Activated CD8-positive, alpha-beta T cell treated with anti-CD3 and anti-CD28 coated beads, Interleukin-2, amount 10 ng/mL, durations not matched to agents 7 days and 5 days (primary cell): ENCODE results near the gene JMJD1C. TPM values are rescaled to one million over a fixed set of nuclear protein-coding genes. Genes with fewer than 3 reads are reported as not detected.
"Not testable (repeated sequence)": the region's sequence is repeated elsewhere in the genome, so short reads cannot be mapped to it uniquely, and the experiment has no call there.

Source experiments
- ATAC-seq: fragments of 150-1000 bp; cut with Tn5 transposase; one replicate; pipeline ENCODE4 v1.10.0; 2021; ENCODE audit warnings: moderate library complexity
- CTCF ChIA-PET: fragments of 350-600 bp; sonication (Branson Sonifier 250); formaldehyde crosslinking; loops from one replicate; lab custom pipeline; 2021; ENCODE audit warnings: antibody characterized with exemption; lab: Charles Lee
- POLR2A ChIA-PET: fragments of 350-600 bp; sonication (Branson Sonifier 250); formaldehyde crosslinking; loops from one replicate; lab custom pipeline; 2021; ENCODE audit warnings: antibody characterized with exemption; lab: Charles Lee
- DNase-seq: peaks from one replicate; pipeline ENCODE4 v3.0.0-alpha.2; 2020
- H3K27ac Mint-ChIP-seq: one replicate; pipeline ENCODE4 v1.8.0; 2021; ENCODE audit warnings: mild to moderate bottlenecking, mixed read lengths
- H3K27me3 Mint-ChIP-seq: one replicate; pipeline ENCODE4 v1.8.0; 2021; ENCODE audit warnings: low read depth, mixed read lengths
- H3K36me3 Mint-ChIP-seq: one replicate; pipeline ENCODE4 v1.8.0; 2021; ENCODE audit warnings: low read depth, mixed read lengths
- H3K4me1 Mint-ChIP-seq: one replicate; pipeline ENCODE4 v1.8.0; 2021; ENCODE audit warnings: low read depth, mixed read lengths
- H3K4me3 Mint-ChIP-seq: one replicate; pipeline ENCODE4 v1.8.0; 2021; ENCODE audit warnings: mild to moderate bottlenecking, mixed read lengths
- H3K9me3 Mint-ChIP-seq: one replicate; pipeline ENCODE4 v1.8.0; 2022; ENCODE audit warnings: mixed read lengths; ENCODE audit not compliant: insufficient read depth
- total RNA-seq, 2 experiments: library from RNA; stranded (reverse); gene quantifications; one replicate each; pipeline ENCODE4 v1.2.3, GENCODE V29; 2021

JMJD1C gene, protein sequence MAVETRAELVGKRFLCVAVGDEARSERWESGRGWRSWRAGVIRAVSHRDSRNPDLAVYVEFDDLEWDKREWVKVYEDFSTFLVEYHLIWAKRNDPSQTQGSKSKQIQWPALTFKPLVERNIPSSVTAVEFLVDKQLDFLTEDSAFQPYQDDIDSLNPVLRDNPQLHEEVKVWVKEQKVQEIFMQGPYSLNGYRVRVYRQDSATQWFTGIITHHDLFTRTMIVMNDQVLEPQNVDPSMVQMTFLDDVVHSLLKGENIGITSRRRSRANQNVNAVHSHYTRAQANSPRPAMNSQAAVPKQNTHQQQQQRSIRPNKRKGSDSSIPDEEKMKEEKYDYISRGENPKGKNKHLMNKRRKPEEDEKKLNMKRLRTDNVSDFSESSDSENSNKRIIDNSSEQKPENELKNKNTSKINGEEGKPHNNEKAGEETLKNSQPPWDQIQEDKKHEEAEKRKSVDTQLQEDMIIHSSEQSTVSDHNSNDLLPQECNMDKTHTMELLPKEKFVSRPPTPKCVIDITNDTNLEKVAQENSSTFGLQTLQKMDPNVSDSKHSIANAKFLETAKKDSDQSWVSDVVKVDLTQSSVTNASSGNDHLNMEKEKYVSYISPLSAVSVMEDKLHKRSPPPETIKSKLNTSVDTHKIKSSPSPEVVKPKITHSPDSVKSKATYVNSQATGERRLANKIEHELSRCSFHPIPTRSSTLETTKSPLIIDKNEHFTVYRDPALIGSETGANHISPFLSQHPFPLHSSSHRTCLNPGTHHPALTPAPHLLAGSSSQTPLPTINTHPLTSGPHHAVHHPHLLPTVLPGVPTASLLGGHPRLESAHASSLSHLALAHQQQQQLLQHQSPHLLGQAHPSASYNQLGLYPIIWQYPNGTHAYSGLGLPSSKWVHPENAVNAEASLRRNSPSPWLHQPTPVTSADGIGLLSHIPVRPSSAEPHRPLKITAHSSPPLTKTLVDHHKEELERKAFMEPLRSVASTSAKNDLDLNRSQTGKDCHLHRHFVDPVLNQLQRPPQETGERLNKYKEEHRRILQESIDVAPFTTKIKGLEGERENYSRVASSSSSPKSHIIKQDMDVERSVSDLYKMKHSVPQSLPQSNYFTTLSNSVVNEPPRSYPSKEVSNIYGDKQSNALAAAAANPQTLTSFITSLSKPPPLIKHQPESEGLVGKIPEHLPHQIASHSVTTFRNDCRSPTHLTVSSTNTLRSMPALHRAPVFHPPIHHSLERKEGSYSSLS (N-terminal part only)
- 10 to 100 TPM; 63.0 to 65.1 TPM for total RNA-seq

DNA sequence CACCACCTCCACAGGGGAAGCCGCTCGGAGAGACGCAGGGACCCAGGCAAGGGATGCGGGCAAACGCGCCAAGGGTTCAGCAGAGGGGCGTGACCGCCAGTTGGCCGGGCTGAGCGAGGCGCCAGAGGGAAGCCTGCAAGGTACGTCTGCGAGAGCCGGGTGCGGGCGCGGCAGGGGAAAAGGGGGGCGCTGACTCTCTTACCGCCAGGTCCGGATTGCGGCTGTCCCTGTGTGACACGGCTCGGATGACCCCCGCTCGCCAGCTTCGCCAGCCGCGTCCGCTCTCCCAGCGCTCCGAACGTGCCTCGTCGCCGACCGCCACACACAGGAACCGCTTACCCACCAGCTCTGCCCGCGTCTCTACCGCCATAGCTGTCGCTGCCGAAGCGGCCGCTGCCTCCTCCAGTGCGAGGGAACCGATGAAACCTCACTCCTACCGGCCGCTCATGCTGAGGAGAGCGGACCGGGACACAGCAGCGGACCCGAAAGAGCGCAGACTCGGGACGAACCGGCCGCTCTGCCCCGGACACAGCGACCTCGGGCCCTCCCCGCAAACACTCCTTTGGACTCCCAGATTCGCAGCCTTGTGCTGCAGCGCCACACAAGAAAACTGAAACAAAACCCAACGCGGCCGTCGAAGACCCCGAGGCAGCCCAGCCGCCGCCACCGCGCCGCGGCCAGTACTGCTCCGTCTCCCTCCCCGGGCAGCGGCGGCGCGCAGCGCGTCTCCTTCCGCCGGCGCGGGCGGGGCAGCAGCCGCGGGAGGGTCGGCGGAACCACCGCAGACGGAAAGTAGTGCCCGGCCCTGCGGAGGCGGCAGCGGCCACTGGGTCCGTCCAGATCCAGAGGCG is at the start of gene JMJD1C:
Gene JMJD1C, minus strand, starts transcription at position 685 of the 851 bp plus-strand sequence. Its CDS starts 315 bp downstream, at position 370.
- Mint-ChIP-seq H3K36me3 (peaks cover 2% of the 10 kb centered on the region), H3K27me3 (peaks cover 2% of the 10 kb centered on the region), H3K9me3 (no peaks in the 10 kb centered on the region), H3K4me1 (peaks cover 17% of the 10 kb centered on the region), H3K4me3 (peak within 1 kb of the TSS; percentile 93), H3K27ac (peak within 1 kb of the TSS; percentile 87)
- ATAC-seq (peak; percentile 80), DNase-seq (peak; percentile 63)
- CTCF ChIA-PET = interaction anchor here (0.6 to 2.7 kb wide), 10 partner anchors 8 to 298 kb away, joined by 3 to 11 read pairs (median 3); no protein-coding TSS in a partner anchor
- POLR2A ChIA-PET = interaction anchor here (1.2 kb wide), 1 partner anchor 197 kb away, joined by 6 read pairs; no protein-coding TSS in a partner anchor

DNA sequence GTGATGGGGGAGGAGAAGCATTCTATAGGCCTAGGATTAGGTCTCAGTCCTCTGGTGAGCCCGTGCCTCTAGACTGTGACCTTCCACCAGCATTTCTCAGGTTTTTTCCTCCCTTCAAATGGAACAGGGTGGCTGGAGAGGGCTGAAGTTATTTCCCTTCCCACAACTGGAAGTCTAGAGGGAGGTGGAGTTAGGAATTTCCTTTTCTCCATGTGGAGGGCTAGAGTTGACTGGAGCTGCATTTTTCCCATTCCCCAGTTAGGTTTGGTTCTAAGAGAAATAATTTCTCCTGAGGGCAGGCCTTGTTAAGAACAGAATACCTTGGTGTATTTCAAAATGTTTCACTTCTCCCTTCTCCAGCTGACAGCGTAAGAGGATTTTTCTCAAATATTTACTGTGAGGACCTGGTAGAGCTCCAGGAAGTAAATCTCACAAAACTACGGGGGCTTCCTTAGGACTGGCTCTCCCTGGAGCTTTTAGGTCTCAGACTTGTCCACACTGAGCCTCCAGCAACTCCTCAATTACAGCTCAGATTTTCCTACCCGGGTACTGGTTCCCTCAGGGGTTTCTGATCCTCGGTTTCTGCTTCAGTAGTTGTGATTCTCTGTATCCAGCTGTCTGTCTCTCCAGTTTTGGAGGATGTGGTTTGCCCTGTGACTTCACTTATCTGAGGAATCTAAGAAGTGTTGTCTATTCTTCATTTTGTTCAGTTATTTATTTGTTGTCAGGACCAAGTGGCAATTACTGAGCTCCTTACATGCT is 49.4 kb upstream of the JMJD1C start:
- H3K27ac Mint-ChIP-seq = peak overlapping the region; percentile 44
- H3K9me3 Mint-ChIP-seq = no peaks in the 10 kb centered on the region
- no peak overlapping the region for H3K4me3 Mint-ChIP-seq
- POLR2A ChIA-PET = interaction anchor here (1.0 kb wide), 1 partner anchor 699 kb away, joined by 3 read pairs; the partner anchor contains the start of gene EGR2
- peaks cover 60% of the 10 kb centered on the region for H3K4me1 Mint-ChIP-seq
- DNase-seq = peak; percentile 35
- CTCF ChIA-PET = interaction anchor here (0.9 to 1.7 kb wide), 5 partner anchors 9 to 352 kb away, joined by 3 to 5 read pairs (median 4); no protein-coding TSS in a partner anchor
- H3K27me3 Mint-ChIP-seq = no peaks in the 10 kb centered on the region
- peak; percentile 83 for ATAC-seq
- peaks cover 48% of the 10 kb centered on the region for H3K36me3 Mint-ChIP-seq

DNA sequence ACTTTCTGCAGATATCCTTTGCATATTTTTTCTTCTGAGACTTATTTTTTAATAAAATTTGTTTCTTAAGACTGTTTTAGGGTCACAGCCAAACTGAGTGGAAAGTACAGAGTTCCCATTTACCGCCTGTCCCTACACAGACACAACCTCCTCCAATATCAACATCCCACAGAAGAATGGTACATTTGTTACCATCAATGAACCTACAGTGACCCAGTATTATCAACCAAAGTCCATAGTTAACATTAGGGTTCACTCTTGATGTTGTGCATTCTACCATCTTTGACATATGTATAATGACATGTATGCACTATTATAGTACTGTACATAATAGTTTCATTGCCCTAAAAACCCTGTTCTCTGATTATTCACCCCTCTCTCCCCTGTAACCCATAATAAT is 40.8 kb upstream of the JMJD1C start:
- DNase-seq = no peak
- H3K9me3 Mint-ChIP-seq = no peaks in the 10 kb centered on the region
- CTCF ChIA-PET = interaction anchor here (1.0 to 1.4 kb wide), 2 partner anchors 9 to 122 kb away, joined by 4 read pairs; no protein-coding TSS in a partner anchor
- ATAC-seq = no peak
- H3K4me3 Mint-ChIP-seq = no peak overlapping the region
- POLR2A ChIA-PET = no interaction called here
- H3K27me3 Mint-ChIP-seq = no peaks in the 10 kb centered on the region
- peaks cover 15% of the 10 kb centered on the region for H3K4me1 Mint-ChIP-seq
- H3K27ac Mint-ChIP-seq = no peak overlapping the region
- peaks cover 15% of the 10 kb centered on the region for H3K36me3 Mint-ChIP-seq

DNA sequence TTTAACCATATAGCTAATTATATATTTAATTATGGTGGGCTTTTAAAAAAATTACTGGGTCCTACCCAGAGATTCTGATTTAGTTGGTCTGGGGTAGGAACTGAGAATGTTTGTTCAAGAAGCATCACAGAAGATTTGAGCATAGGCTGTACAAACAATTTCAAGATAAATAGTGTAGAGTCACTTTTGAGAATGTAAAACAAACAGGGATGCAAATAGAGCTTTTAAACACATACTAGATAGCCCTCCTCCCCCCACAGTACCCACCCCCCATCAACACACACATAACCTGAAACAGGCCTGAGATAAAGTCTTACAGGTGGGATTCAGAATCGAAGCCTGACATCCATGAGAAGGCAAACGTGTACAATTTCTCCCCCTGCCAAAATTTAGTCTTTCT is 39.8 kb upstream of the JMJD1C start:
- Mint-ChIP-seq H3K4me1 (peaks cover 15% of the 10 kb centered on the region), H3K9me3 (no peaks in the 10 kb centered on the region), H3K27me3 (no peaks in the 10 kb centered on the region), H3K4me3 (no peak overlapping the region), H3K27ac (no peak overlapping the region), H3K36me3 (peaks cover 12% of the 10 kb centered on the region)
- POLR2A ChIA-PET = interaction anchor here (0.8 kb wide), 1 partner anchor 165 kb away, joined by 3 read pairs; no protein-coding TSS in a partner anchor
- CTCF ChIA-PET = interaction anchor here (1.0 to 1.4 kb wide), 3 partner anchors 10 to 214 kb away, joined by 4 to 6 read pairs (median 4); no protein-coding TSS in a partner anchor
- ATAC-seq (no peak), DNase-seq (no peak)

DNA sequence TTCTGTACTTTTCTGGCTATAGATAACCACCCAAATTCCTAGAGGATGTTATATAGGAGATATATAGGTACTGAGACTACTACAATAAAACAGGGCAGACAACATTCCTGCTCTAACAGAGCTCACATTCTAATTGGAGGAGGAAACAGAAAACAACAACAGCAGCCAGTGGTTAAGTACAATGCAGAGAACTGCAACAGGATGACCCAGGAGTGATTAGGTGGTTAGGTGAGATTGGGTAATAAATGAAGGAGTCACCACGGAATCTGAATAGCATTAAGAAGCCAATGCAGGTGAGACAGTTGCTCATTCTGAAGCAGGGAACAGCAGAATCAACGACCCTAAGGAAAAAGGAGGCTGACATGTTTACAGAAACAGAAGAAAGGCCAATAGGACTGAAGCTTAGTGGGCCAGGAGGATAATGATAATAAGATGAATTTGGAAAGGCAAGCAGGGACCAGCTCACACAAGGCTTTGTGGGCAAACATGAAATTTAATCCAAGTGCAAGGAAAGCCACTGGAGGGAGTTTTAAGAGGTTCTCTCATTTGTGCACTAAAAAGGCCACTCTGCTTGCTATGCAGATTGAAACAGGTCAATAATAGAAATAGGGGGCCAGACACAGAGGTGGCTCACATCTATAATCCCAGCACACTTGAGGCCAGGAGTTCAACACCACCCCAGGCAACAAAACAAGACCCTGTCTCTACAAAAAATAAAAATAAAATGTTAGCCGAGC is 38.5 kb upstream of the JMJD1C start:
- ATAC-seq (no peak), DNase-seq (no peak)
- POLR2A ChIA-PET = no interaction called here
- Mint-ChIP-seq H3K9me3 (no peaks in the 10 kb centered on the region), H3K4me1 (peaks cover 10% of the 10 kb centered on the region), H3K27me3 (no peaks in the 10 kb centered on the region), H3K27ac (no peak overlapping the region), H3K36me3 (peaks cover 11% of the 10 kb centered on the region), H3K4me3 (no peak overlapping the region)
- CTCF ChIA-PET = no interaction called here

DNA sequence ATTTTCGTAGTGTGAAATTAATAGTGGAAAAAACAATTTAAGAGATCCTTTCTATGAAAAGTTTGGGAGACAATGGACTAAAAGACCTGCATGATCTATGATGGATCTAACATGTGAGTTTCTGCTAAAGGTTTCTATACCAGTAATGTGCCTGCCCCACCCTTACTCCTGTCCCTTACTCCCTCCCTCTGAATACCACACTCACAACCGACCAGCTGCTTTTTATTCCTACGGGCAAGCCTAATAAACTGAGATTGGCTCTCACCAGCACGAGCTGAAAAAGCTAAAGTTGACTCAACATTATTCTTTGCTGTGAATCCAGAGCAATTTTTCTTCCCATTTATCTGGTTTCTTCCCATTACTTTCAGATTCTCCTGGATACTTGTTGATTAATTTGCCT is 37.6 kb upstream of the JMJD1C start:
- CTCF ChIA-PET = interaction anchor here (0.9 kb wide), 1 partner anchor 361 kb away, joined by 3 read pairs; no protein-coding TSS in a partner anchor
- no peaks in the 10 kb centered on the region for H3K9me3 Mint-ChIP-seq
- no peak for DNase-seq
- H3K27me3 Mint-ChIP-seq = no peaks in the 10 kb centered on the region
- H3K36me3 Mint-ChIP-seq = peaks cover 9% of the 10 kb centered on the region
- H3K4me3 Mint-ChIP-seq = no peak overlapping the region
- no peak for ATAC-seq
- H3K4me1 Mint-ChIP-seq = peaks cover 4% of the 10 kb centered on the region
- POLR2A ChIA-PET = no interaction called here
- no peak overlapping the region for H3K27ac Mint-ChIP-seq

DNA sequence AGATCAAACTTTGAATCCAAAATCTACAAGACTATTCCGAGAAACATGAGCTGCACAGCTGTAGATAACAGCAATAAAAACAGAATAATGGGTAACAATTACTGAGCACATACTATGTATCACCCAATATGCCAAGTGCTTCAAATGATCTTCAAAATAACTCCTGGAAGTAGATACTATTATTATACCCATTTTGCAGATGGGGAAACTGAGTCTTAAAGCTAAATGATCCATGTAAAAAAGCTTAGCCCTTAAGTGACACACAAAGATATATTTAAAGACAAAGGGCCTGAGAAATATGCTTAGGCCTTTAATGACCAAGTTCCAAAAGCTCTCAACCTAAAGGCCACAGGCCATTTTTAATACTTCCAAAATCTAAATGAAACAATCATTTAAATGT is 37.1 kb upstream of the JMJD1C start:
- POLR2A ChIA-PET = no interaction called here

DNA sequence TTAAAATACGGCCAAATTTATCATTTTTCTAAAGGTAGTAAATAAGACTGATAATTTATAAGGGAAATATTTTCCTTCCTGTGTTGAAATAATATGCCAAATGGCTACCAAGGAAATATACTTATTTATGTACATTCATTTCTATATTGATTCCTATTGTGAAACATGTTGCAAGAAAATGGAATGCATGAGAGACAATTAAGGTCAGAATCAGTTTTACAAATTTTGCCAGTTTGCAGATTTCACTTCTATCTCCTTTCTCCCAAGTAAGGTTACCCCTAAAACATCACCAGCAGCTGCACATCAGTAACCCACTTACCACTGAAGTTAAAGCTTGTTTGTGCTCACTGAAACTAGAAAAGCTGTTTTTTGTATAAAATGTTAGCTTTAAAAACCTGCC is 36.2 kb upstream of the JMJD1C start:
- peaks cover 4% of the 10 kb centered on the region for H3K4me1 Mint-ChIP-seq
- POLR2A ChIA-PET = interaction anchor here (0.6 kb wide), 1 partner anchor 285 kb away, joined by 4 read pairs; no protein-coding TSS in a partner anchor
- DNase-seq = no peak
- H3K27me3 Mint-ChIP-seq = no peaks in the 10 kb centered on the region
- no peak overlapping the region for H3K27ac Mint-ChIP-seq
- CTCF ChIA-PET = no interaction called here
- H3K36me3 Mint-ChIP-seq = peaks cover 7% of the 10 kb centered on the region
- no peaks in the 10 kb centered on the region for H3K9me3 Mint-ChIP-seq
- no peak overlapping the region for H3K4me3 Mint-ChIP-seq
- ATAC-seq = no peak

More for the DNA sequence above, 37.1 kb upstream of the JMJD1C start:
- Mint-ChIP-seq H3K9me3 (no peaks in the 10 kb centered on the region), H3K36me3 (peaks cover 7% of the 10 kb centered on the region), H3K4me3 (no peak overlapping the region), H3K4me1 (peaks cover 4% of the 10 kb centered on the region), H3K27me3 (no peaks in the 10 kb centered on the region), H3K27ac (no peak overlapping the region)
- ATAC-seq (no peak), DNase-seq (no peak)
- CTCF ChIA-PET = interaction anchor here (0.9 kb wide), 1 partner anchor 361 kb away, joined by 3 read pairs; no protein-coding TSS in a partner anchor

DNA sequence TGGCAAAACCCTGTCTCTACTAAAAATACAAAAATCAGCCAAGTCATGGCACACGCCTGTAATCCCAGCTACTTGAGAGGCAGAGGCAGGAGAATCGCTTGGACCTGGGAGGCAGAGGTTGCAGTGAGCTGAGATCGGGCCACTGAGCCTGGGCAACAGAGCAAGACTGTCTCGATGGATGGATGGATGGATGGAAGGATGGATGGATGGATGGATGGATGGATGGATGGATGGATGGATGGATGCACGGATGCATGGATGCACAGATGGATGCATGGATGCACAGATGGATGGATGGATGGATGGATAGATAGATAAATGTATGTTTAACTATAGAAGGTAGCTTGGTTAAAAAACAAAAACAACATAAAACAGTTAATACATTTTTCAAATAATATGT is 34.8 kb upstream of the JMJD1C start:
- H3K27ac Mint-ChIP-seq, H3K4me3 Mint-ChIP-seq, DNase-seq, H3K9me3 Mint-ChIP-seq, CTCF ChIA-PET, H3K36me3 Mint-ChIP-seq, H3K27me3 Mint-ChIP-seq, POLR2A ChIA-PET, H3K4me1 Mint-ChIP-seq, ATAC-seq: not testable (repeated sequence)
